HEK293 (cell line): ENCODE results near the gene CCDC9B.

Source experiments
- GLI2 ChIP-seq: fragments of 450-650 bp; formaldehyde crosslinking; IDR thresholded peaks from 2 replicates; pipeline ENCODE4; 2017; ENCODE audit warnings: missing biosample characterization, missing genetic modification characterization, low read depth, borderline replicate concordance
- HOXA7 ChIP-seq: sonication (generic); formaldehyde crosslinking; IDR thresholded peaks from 2 replicates; pipeline ENCODE4 v1.8.1; 2022; ENCODE audit warnings: missing genetic modification reagents, borderline replicate concordance
- HOXC10 ChIP-seq: sonication (generic); formaldehyde crosslinking; IDR thresholded peaks from 2 replicates; pipeline ENCODE4 v1.8.1; 2023; ENCODE audit warnings: mild to moderate bottlenecking, missing genetic modification reagents
- IKZF3 ChIP-seq: fragments of 450-650 bp; IDR thresholded peaks from 2 replicates; pipeline ENCODE4 v1.5.0; 2018; ENCODE audit warnings: missing biosample characterization, mild to moderate bottlenecking, missing genetic modification characterization, moderate library complexity
- KLF17 ChIP-seq: fragments of 450-650 bp; formaldehyde crosslinking; IDR thresholded peaks from 2 replicates; pipeline ENCODE4 v1.5.1; 2016; ENCODE audit warnings: missing biosample characterization, missing genetic modification characterization
- MZF1 ChIP-seq: fragments of 450-650 bp; formaldehyde crosslinking; IDR thresholded peaks from 2 replicates; pipeline ENCODE4 v1.5.1; 2017; ENCODE audit warnings: missing biosample characterization, missing genetic modification characterization, borderline replicate concordance
- SCRT2 ChIP-seq: fragments of 450-650 bp; formaldehyde crosslinking; IDR thresholded peaks from 2 replicates; pipeline ENCODE4 v1.5.1; 2016; ENCODE audit warnings: missing biosample characterization, missing genetic modification characterization
- ZBTB20 ChIP-seq: fragments of 450-650 bp; formaldehyde crosslinking; IDR thresholded peaks from 2 replicates; pipeline ENCODE4 v1.5.1; 2016; ENCODE audit warnings: missing biosample characterization, missing genetic modification characterization
- ZBTB26 ChIP-seq: fragments of 450-650 bp; formaldehyde crosslinking; optimal IDR thresholded peaks from 2 replicates; pipeline ENCODE3; 2016; ENCODE audit warnings: missing biosample characterization, mild to moderate bottlenecking, missing genetic modification characterization
- ZBTB44 ChIP-seq: fragments of 450-650 bp; IDR thresholded peaks from 2 replicates; pipeline ENCODE4 v1.5.1; 2018; ENCODE audit warnings: missing biosample characterization, mild to moderate bottlenecking, missing genetic modification characterization
- ZEB2 ChIP-seq: fragments of 450-650 bp; formaldehyde crosslinking; IDR thresholded peaks from 2 replicates; pipeline ENCODE4 v1.5.1; 2016; ENCODE audit warnings: missing biosample characterization, missing genetic modification characterization
- ZFP69B ChIP-seq: fragments of 450-650 bp; formaldehyde crosslinking; IDR thresholded peaks from 2 replicates; pipeline ENCODE4 v1.5.1; 2016; ENCODE audit warnings: missing biosample characterization, missing genetic modification characterization
- ZNF138 ChIP-seq: fragments of 450-650 bp; formaldehyde crosslinking; IDR thresholded peaks from 2 replicates; pipeline ENCODE4 v1.5.1; 2016; ENCODE audit warnings: missing biosample characterization, missing genetic modification characterization, borderline replicate concordance
- ZNF155 ChIP-seq: fragments of 450-650 bp; formaldehyde crosslinking; IDR thresholded peaks from 2 replicates; pipeline ENCODE4 v1.5.1; 2016; ENCODE audit warnings: missing biosample characterization, missing genetic modification characterization
- ZNF169 ChIP-seq: fragments of 450-650 bp; formaldehyde crosslinking; IDR thresholded peaks from 2 replicates; pipeline ENCODE4 v1.5.1; 2016; ENCODE audit warnings: missing biosample characterization, missing genetic modification characterization
- ZNF19 ChIP-seq: fragments of 450-650 bp; formaldehyde crosslinking; IDR thresholded peaks from 2 replicates; pipeline ENCODE4; 2016; ENCODE audit warnings: missing biosample characterization, missing genetic modification characterization, low read depth
- ZNF2 ChIP-seq: fragments of 450-650 bp; formaldehyde crosslinking; IDR thresholded peaks from 2 replicates; pipeline ENCODE4 v1.5.1; 2016; ENCODE audit warnings: missing biosample characterization, missing genetic modification characterization
- ZNF23 ChIP-seq: fragments of 450-650 bp; formaldehyde crosslinking; IDR thresholded peaks from 2 replicates; pipeline ENCODE4 v1.5.1; 2016; ENCODE audit warnings: missing biosample characterization, missing genetic modification characterization, borderline replicate concordance
- ZNF266 ChIP-seq: fragments of 450-650 bp; formaldehyde crosslinking; IDR thresholded peaks from 2 replicates; pipeline ENCODE4 v1.5.1; 2016; ENCODE audit warnings: missing biosample characterization, missing genetic modification characterization, low read depth
- ZNF354C ChIP-seq: fragments of 450-650 bp; formaldehyde crosslinking; IDR thresholded peaks from 2 replicates; pipeline ENCODE4 v1.5.1; 2016; ENCODE audit warnings: missing biosample characterization, missing genetic modification characterization, low read depth, borderline replicate concordance
- ZNF391 ChIP-seq: fragments of 450-650 bp; formaldehyde crosslinking; IDR thresholded peaks from 2 replicates; pipeline ENCODE4 v1.5.1; 2016; ENCODE audit warnings: low read depth, missing biosample characterization, missing genetic modification characterization, borderline replicate concordance
- ZNF501 ChIP-seq: fragments of 450-650 bp; formaldehyde crosslinking; IDR thresholded peaks from 2 replicates; pipeline ENCODE4 v1.5.1; 2016; ENCODE audit warnings: missing biosample characterization, missing genetic modification characterization
- ZNF600 ChIP-seq: fragments of 450-650 bp; formaldehyde crosslinking; IDR thresholded peaks from 2 replicates; pipeline ENCODE4 v1.5.1; 2016; ENCODE audit warnings: missing biosample characterization, missing genetic modification characterization
- ZNF677 ChIP-seq: fragments of 450-650 bp; IDR thresholded peaks from 2 replicates; pipeline ENCODE4 v1.5.0; 2018; ENCODE audit warnings: missing biosample characterization, mild to moderate bottlenecking, missing genetic modification characterization, moderate library complexity
- ZNF704 ChIP-seq: fragments of 450-650 bp; formaldehyde crosslinking; IDR thresholded peaks from 2 replicates; pipeline ENCODE4 v1.5.1; 2016; ENCODE audit warnings: missing biosample characterization, missing genetic modification characterization
- ZNF768 ChIP-seq: fragments of 450-650 bp; formaldehyde crosslinking; IDR thresholded peaks from 2 replicates; pipeline ENCODE4 v1.5.1; 2018; ENCODE audit warnings: missing biosample characterization, mild to moderate bottlenecking, missing genetic modification characterization
- ZNF791 ChIP-seq: fragments of 450-650 bp; formaldehyde crosslinking; IDR thresholded peaks from 2 replicates; pipeline ENCODE4 v1.5.1; 2016; ENCODE audit warnings: missing biosample characterization, missing genetic modification characterization
- ZSCAN30 ChIP-seq: fragments of 450-650 bp; IDR thresholded peaks from 2 replicates; pipeline ENCODE4 v1.5.1; 2018; ENCODE audit warnings: missing biosample characterization, mild to moderate bottlenecking, missing genetic modification characterization, moderate library complexity
- ZSCAN4 ChIP-seq: fragments of 450-650 bp; formaldehyde crosslinking; IDR thresholded peaks from 2 replicates; pipeline ENCODE4 v1.5.1; 2017; ENCODE audit warnings: missing biosample characterization, missing genetic modification characterization
- ZXDB ChIP-seq: fragments of 450-650 bp; formaldehyde crosslinking; IDR thresholded peaks from 2 replicates; pipeline ENCODE4 v1.5.1; 2016; ENCODE audit warnings: missing biosample characterization, missing genetic modification characterization

CCDC9B gene

GRCh38 chr15:40282147-40282868 lies 58.4 kb downstream of the CCDC9B start (continued):
- no peak for TF ChIP-seq ZNF354C (tag by site-specific recombination)
- TF ChIP-seq HOXA7 (CRISPR knock-in tag): no peak
- TF ChIP-seq HOXC10 (CRISPR knock-in tag): no peak
- no peak for TF ChIP-seq IKZF3
- no peak for TF ChIP-seq ZXDB (tag by site-specific recombination)
- no peak for TF ChIP-seq ZNF704 (tag by site-specific recombination)
- TF ChIP-seq MZF1 (tag by site-specific recombination): no peak
- 0 out of 2 replicates have a peak, but pooled peaks have one; percentile 58 for TF ChIP-seq ZEB2 (tag by site-specific recombination)
- TF ChIP-seq ZSCAN4: no peak
- TF ChIP-seq ZNF19 (tag by site-specific recombination): no peak
- 0 out of 2 replicates have a peak, but pooled peaks have one; percentile 21 for TF ChIP-seq ZNF600 (tag by site-specific recombination)
- no peak for TF ChIP-seq GLI2 (tag by site-specific recombination)
- no peak; the same call in 1 of the 2 replicates for TF ChIP-seq ZBTB20 (tag by site-specific recombination)
- TF ChIP-seq ZNF2: 0 out of 2 replicates have a peak, but pooled peaks have one; percentile 46
- TF ChIP-seq ZNF768 (tag by site-specific recombination): no peak
- TF ChIP-seq ZBTB26 (tag by site-specific recombination): peak; percentile 90
- 0 out of 2 replicates have a peak, but pooled peaks have one; percentile 50 for TF ChIP-seq KLF17 (tag by site-specific recombination)
- no peak for TF ChIP-seq ZNF677
- TF ChIP-seq ZNF155 (tag by site-specific recombination): no peak
- TF ChIP-seq ZNF169 (tag by site-specific recombination): no peak
- TF ChIP-seq ZSCAN30 (tag by site-specific recombination): peak; percentile 56
- TF ChIP-seq ZBTB44: no peak
- TF ChIP-seq ZFP69B (tag by site-specific recombination): no peak
- TF ChIP-seq ZNF23 (tag by site-specific recombination): no peak
- TF ChIP-seq ZNF791 (tag by site-specific recombination): no peak
- TF ChIP-seq ZNF266 (tag by site-specific recombination): no peak
- TF ChIP-seq ZNF501: no peak
- TF ChIP-seq ZNF391 (tag by site-specific recombination): no peak
- no peak for TF ChIP-seq SCRT2 (tag by site-specific recombination)
- no peak for TF ChIP-seq ZNF138 (tag by site-specific recombination)
